ENCODE results near the gene ELMO1.

Gene ELMO1

DNA sequence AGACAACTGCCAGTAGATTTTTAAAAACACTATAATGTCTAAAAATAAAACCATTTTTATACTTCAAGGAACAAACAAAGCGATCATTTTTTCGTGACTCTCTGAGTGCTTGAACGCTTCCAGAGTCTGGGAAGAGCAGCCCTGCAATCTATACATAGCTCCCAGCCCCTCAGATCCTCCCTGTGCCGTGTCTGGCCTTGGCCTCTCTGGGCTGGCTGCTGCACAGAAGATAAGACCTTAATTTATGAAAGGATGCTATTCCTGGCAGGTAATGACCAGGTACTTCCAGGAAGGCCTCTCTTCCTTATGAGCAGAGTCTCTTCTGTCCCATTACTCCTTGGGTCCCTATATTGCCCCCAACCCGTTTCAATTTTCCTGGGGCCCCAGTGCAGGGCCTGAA, 523.5 kb downstream of the ELMO1 start:
- Histone ChIP-seq H3K27me3 (ENCODE audit: insufficient read depth, low read length) (no peaks in the 10 kb centered on the region), H3K4me3 (ENCODE audit: low read length) (no peak overlapping the region), H3K9me3 (ENCODE audit: low read length) (no peaks in the 10 kb centered on the region), H3K4me1 (ENCODE audit: insufficient read depth, low read length) (no peaks in the 10 kb centered on the region), H3K36me3 (ENCODE audit: insufficient read depth, low read length) (no peaks in the 10 kb centered on the region), H2AFZ (ENCODE audit: low read depth, low read length) (no peak overlapping the region)

DNA sequence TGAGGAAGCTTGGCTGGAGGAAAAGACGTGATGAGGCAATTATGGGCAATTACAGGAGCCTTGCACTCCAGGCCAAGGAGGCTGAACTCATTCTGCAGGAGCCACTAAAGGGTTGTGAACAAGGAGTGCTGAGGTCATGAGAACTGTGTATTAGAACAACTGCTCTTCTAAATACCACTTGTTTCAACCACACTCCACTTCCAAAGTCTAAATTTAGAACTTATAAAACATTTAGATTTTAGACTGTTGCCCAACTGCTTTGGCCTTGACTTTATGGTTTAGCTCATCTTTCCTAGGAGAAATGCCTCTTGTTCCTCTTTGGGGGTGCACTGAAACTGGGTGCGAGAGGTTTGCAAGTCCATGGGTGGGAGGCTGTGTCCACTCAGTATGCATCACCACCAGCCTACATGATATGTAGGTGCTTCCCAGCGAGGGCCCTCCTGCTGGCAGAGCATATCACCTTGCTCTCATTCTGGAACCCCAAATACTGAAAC, 524.7 kb downstream of the ELMO1 start:
- no peaks in the 10 kb centered on the region for H3K27me3 ChIP-seq (ENCODE audit: insufficient read depth, low read length)
- no peak overlapping the region for H2AFZ ChIP-seq (ENCODE audit: low read depth, low read length)
- no peaks in the 10 kb centered on the region for H3K36me3 ChIP-seq (ENCODE audit: insufficient read depth, low read length)
- H3K4me3 ChIP-seq (ENCODE audit: low read length): no peak overlapping the region
- H3K9me3 ChIP-seq (ENCODE audit: low read length): no peaks in the 10 kb centered on the region
- H3K4me1 ChIP-seq (ENCODE audit: insufficient read depth, low read length): no peaks in the 10 kb centered on the region

DNA sequence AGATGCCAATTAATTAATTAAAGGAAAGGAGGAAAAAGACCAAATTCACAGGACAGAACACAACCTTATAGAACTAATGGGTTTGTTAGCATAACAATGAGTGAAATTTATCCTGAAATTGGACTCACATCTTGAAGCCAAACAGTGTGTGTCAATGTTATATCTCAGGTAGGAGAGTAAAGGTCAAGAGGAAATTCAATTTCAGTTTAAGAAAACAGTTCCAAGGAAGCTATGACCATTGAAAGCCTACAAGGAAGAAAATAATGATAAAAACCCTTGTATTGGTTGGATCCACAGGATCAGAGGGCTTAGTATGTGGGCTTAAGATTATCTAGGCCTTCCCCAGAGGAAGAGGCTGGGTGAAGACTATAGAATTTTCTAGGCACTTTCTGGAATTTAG, 525.5 kb downstream of the ELMO1 start:
- no peaks in the 10 kb centered on the region for H3K9me3 ChIP-seq (ENCODE audit: low read length)
- no peaks in the 10 kb centered on the region for H3K4me1 ChIP-seq (ENCODE audit: insufficient read depth, low read length)
- H3K36me3 ChIP-seq (ENCODE audit: insufficient read depth, low read length): no peaks in the 10 kb centered on the region
- no peak overlapping the region for H2AFZ ChIP-seq (ENCODE audit: low read depth, low read length)
- no peak overlapping the region for H3K4me3 ChIP-seq (ENCODE audit: low read length)
- no peaks in the 10 kb centered on the region for H3K27me3 ChIP-seq (ENCODE audit: insufficient read depth, low read length)

DNA sequence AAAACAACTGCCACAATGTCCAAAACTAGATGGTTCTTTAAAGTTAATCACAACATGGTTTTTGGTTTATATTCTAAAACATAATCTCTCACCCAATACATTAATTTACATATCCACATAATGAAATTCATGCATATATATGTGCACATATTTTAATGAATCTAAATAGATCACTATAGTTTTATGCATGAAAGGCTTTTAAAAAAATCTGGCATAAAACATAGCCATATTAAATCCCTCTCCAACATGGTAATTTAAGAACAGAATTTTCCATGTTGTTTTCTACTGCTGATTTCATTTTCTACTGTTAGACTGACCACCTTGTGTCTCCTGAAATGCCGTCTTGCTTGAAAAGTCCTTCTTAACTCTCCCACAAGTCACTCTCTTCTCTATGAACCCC, 528.2 kb downstream of the ELMO1 start:
- H3K27me3 ChIP-seq (ENCODE audit: insufficient read depth, low read length): no peaks in the 10 kb centered on the region
- no peak overlapping the region for H3K4me3 ChIP-seq (ENCODE audit: low read length)
- H2AFZ ChIP-seq (ENCODE audit: low read depth, low read length): no peak overlapping the region
- H3K4me1 ChIP-seq (ENCODE audit: insufficient read depth, low read length): no peaks in the 10 kb centered on the region
- H3K9me3 ChIP-seq (ENCODE audit: low read length): no peaks in the 10 kb centered on the region
- no peaks in the 10 kb centered on the region for H3K36me3 ChIP-seq (ENCODE audit: insufficient read depth, low read length)

DNA sequence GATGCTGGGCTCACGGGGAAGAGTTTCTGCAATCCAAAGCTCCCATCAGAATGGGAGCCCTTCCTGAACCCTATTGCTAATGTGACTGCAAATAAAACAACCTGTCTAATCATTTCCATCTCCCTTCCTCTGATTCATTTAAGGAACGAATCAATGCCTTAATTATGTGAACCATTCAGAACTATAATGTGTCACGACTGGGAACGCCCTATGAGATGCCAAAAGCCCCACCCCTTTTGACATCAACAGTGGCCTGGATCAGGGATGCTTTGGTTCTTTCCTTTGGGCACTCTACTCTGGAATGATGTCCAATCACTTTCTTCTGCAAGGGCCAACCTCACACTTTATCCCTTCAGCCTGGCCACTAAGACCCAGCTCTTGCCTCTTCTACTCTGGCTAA, 528.9 kb downstream of the ELMO1 start:
- Histone ChIP-seq H3K27me3 (ENCODE audit: insufficient read depth, low read length) (no peaks in the 10 kb centered on the region), H3K36me3 (ENCODE audit: insufficient read depth, low read length) (no peaks in the 10 kb centered on the region), H3K4me1 (ENCODE audit: insufficient read depth, low read length) (no peaks in the 10 kb centered on the region), H3K4me3 (ENCODE audit: low read length) (no peak overlapping the region), H3K9me3 (ENCODE audit: low read length) (no peaks in the 10 kb centered on the region), H2AFZ (ENCODE audit: low read depth, low read length) (no peak overlapping the region)

DNA sequence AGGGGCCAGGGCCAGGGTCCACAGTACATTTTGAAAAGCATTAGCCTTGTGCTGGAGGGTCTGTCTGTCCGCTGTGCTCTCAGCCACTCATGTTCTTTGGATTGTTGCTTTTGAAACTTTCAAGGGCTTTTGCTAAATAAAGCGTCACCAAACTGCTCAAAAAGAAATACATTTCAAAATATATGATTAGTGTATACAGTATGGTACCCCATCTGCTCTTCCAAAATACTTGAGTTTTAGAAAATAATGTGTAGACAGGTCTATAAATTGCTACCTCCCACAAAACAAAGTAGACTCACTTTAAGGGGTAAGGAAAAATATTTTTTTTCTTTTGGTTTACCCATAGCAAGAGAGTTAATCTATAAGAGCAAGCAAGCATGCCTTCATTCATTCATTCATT, 530.1 kb downstream of the ELMO1 start:
- no peaks in the 10 kb centered on the region for H3K36me3 ChIP-seq (ENCODE audit: insufficient read depth, low read length)

DNA sequence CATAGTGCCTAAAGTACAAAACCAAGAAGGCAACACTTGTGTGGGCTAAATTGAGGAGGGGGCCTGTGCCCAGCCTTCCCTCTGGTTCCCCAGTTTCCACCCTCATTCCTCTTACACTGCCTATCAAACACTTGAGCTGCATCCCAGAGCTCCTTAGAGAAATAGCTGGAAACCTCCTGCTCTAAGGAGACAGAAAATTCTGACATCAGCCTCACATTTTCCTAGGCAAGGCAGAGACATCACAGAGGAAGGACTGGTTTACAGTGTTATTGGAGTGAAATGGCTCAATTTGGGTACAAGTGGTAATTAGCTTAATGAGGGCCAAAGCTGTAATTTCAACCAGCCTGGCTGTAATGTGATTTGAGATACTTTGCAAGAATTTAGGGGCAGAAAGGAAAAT, 532.0 kb downstream of the ELMO1 start:
- H3K36me3 ChIP-seq (ENCODE audit: insufficient read depth, low read length): no peaks in the 10 kb centered on the region
- no peaks in the 10 kb centered on the region for H3K27me3 ChIP-seq (ENCODE audit: insufficient read depth, low read length)
- no peaks in the 10 kb centered on the region for H3K9me3 ChIP-seq (ENCODE audit: low read length)
- H2AFZ ChIP-seq (ENCODE audit: low read depth, low read length): no peak overlapping the region
- no peak overlapping the region for H3K4me3 ChIP-seq (ENCODE audit: low read length)
- no peaks in the 10 kb centered on the region for H3K4me1 ChIP-seq (ENCODE audit: insufficient read depth, low read length)

More for the DNA sequence above, 530.1 kb downstream of the ELMO1 start:
- Histone ChIP-seq H3K9me3 (ENCODE audit: low read length) (no peaks in the 10 kb centered on the region), H3K4me3 (ENCODE audit: low read length) (no peak overlapping the region), H2AFZ (ENCODE audit: low read depth, low read length) (no peak overlapping the region), H3K27me3 (ENCODE audit: insufficient read depth, low read length) (no peaks in the 10 kb centered on the region), H3K4me1 (ENCODE audit: insufficient read depth, low read length) (no peaks in the 10 kb centered on the region)

DNA sequence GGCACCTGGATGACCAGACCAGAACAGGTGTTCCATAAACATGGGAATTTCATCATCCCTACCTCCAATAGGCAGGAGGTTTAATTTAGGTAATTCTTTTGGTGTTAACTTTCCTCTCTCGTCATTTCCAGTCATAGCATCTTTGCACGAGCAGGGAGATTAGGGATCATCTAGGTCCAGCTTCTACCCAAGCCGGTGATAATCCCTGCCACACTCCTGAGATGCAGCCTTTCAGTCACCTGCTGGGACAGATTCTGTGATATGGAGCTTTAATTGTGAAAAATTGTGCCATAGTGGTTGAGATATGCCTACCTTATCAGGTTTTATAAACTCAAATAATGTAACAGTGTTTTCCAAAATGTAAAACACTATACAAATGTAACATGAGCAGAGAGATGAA, 532.5 kb downstream of the ELMO1 start:
- Histone ChIP-seq H3K4me3 (ENCODE audit: low read length) (no peak overlapping the region), H2AFZ (ENCODE audit: low read depth, low read length) (no peak overlapping the region), H3K9me3 (ENCODE audit: low read length) (no peaks in the 10 kb centered on the region), H3K36me3 (ENCODE audit: insufficient read depth, low read length) (no peaks in the 10 kb centered on the region), H3K27me3 (ENCODE audit: insufficient read depth, low read length) (no peaks in the 10 kb centered on the region), H3K4me1 (ENCODE audit: insufficient read depth, low read length) (no peaks in the 10 kb centered on the region)

DNA sequence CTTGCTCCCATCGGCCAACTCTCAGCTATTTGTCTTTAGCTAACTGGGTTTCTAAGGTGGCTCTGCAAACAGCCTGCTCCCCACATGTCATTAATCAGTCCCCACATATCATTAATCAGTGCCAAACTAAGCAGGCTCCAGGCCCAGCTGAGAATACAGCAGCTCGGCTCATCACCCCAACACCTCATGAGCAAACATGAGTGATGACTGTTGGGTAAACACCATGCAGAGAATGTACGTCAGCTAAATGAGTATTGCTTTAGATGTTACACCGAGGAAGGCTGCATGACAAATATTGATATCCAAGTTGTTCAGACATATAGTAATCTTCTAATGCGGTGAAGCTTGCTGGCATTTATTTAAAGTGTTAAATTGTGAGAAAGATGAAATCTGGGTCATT, 536.9 kb downstream of the ELMO1 start:
- H3K4me3 ChIP-seq (ENCODE audit: low read length): no peak overlapping the region
- no peaks in the 10 kb centered on the region for H3K27me3 ChIP-seq (ENCODE audit: insufficient read depth, low read length)
- no peaks in the 10 kb centered on the region for H3K9me3 ChIP-seq (ENCODE audit: low read length)
- H2AFZ ChIP-seq (ENCODE audit: low read depth, low read length): no peak overlapping the region
- no peaks in the 10 kb centered on the region for H3K4me1 ChIP-seq (ENCODE audit: insufficient read depth, low read length)
- H3K36me3 ChIP-seq (ENCODE audit: insufficient read depth, low read length): no peaks in the 10 kb centered on the region

DNA sequence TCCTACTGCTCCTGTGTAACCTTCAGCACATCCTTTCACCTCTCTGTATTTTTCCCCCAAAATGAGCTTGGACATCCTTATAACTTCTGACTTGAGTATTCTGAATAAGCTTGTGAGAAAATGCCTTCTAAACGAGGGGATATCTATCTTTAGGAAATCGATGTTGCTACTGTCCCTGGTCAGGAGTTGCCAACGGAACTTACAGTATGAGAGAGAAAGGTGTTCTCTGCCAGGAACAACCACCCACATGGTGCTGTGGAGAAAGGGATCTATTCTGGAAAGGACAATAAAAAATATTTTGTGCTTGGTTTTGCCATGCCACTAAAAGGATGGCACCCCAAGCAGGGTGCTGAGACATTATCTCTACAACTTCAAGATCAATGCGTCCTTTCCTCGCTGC, 537.8 kb downstream of the ELMO1 start:
- Histone ChIP-seq H3K36me3 (ENCODE audit: insufficient read depth, low read length) (no peaks in the 10 kb centered on the region), H3K4me1 (ENCODE audit: insufficient read depth, low read length) (no peaks in the 10 kb centered on the region), H3K4me3 (ENCODE audit: low read length) (no peak overlapping the region), H2AFZ (ENCODE audit: low read depth, low read length) (no peak overlapping the region), H3K9me3 (ENCODE audit: low read length) (no peaks in the 10 kb centered on the region), H3K27me3 (ENCODE audit: insufficient read depth, low read length) (no peaks in the 10 kb centered on the region)

DNA sequence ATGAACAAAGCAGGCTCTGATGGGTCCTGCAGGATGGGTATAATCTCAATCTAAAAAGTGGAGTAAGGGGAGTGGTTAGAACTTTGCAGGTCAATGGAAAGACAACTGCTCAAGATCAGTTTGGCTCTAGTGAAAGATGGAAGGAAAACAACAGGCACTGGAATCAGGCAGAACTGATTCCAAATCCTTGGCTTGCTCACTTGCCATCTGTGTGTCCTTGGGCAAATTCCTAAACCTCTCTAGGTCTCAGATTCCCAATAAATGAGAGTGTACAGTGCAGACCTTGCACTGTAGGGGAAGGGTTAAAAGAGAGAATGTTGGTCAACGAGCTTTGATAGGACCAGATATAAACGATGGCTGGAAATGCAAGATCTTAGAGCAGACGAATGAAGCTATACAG, 538.3 kb downstream of the ELMO1 start:
- Histone ChIP-seq H3K4me1 (ENCODE audit: insufficient read depth, low read length) (no peaks in the 10 kb centered on the region), H2AFZ (ENCODE audit: low read depth, low read length) (no peak overlapping the region), H3K27me3 (ENCODE audit: insufficient read depth, low read length) (no peaks in the 10 kb centered on the region), H3K4me3 (ENCODE audit: low read length) (no peak overlapping the region), H3K36me3 (ENCODE audit: insufficient read depth, low read length) (no peaks in the 10 kb centered on the region), H3K9me3 (ENCODE audit: low read length) (no peaks in the 10 kb centered on the region)

DNA sequence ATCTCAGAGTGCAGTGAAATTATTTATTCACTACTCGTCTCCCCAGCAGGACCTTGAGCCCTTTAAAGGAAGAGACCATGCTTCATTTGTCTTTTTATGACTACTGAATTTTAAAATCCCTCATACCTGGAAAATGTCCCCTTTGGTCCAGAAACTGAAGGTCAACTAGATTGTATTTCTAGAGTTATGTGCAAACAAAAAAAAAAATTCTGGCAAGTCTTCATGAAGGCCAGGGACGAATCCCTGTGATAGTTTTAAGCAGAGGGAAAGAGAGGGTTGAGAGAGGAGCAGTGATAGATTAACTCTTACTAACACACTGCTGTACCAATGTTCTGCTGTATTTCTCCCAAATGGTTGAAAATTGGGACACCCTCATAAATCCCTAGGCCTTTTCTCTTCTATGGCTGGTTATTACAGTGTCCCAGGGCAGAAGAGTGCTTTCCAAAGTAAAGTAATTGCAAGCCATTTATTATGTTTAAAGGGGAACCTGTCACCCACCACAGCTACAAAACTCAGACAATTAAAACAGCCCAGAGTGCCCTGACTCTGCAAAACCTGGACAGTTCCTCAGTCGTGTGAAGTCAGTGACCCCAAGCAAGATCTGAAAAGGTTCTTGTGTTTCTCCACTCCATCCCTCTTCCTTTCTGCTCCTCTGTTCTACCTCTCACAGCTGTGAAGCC, 541.6 kb downstream of the ELMO1 start:
- Histone ChIP-seq H2AFZ (ENCODE audit: low read depth, low read length) (no peak overlapping the region), H3K4me3 (ENCODE audit: low read length) (no peak overlapping the region), H3K9me3 (ENCODE audit: low read length) (no peaks in the 10 kb centered on the region), H3K27me3 (ENCODE audit: insufficient read depth, low read length) (no peaks in the 10 kb centered on the region), H3K36me3 (ENCODE audit: insufficient read depth, low read length) (no peaks in the 10 kb centered on the region), H3K4me1 (ENCODE audit: insufficient read depth, low read length) (peaks cover 10% of the 10 kb centered on the region)

DNA sequence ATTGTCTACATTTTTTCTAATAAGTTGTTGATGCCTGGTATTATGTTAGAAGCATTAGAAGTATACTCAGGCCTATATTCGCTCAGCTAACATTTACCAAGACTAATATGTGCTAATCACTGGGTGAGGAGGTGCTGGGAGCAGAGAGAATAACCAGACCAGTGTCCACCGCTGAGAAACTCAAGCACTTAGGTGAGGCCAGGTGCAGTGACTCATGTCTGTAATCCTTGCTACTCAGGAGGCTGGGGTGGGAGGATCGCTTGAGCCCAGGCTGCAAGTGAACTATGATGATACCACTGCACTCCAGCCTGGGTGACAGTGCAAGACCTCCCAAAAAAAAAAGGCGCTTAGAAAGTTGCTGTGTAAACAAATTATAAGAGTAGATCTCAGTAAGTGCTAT, 542.2 kb downstream of the ELMO1 start:
- no peaks in the 10 kb centered on the region for H3K9me3 ChIP-seq (ENCODE audit: low read length)
- no peak overlapping the region for H2AFZ ChIP-seq (ENCODE audit: low read depth, low read length)
- no peaks in the 10 kb centered on the region for H3K27me3 ChIP-seq (ENCODE audit: insufficient read depth, low read length)
- H3K4me3 ChIP-seq (ENCODE audit: low read length): no peak overlapping the region
- peaks cover 10% of the 10 kb centered on the region for H3K4me1 ChIP-seq (ENCODE audit: insufficient read depth, low read length)
- H3K36me3 ChIP-seq (ENCODE audit: insufficient read depth, low read length): no peaks in the 10 kb centered on the region

DNA sequence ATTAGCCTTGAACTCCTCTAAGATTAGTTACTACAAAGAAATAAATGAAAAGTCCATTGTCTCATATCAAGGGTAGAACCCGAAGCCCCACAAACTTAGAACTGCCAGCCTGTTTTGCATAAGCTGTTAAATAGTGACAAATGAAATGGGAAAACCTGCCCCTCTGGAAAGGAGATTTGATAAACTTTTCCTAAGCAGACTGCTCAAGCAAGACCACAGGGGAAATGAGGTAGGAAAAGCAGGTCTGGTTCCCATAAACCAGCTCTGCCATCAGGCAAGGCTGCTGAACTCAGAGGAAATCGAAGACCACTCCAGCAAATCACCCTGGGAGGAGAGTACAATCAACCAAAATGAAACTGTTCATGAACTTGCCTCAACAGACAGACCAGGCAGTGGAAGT, 542.8 kb downstream of the ELMO1 start:
- no peaks in the 10 kb centered on the region for H3K36me3 ChIP-seq (ENCODE audit: insufficient read depth, low read length)
- H3K4me3 ChIP-seq (ENCODE audit: low read length): no peak overlapping the region

More for the DNA sequence above, 542.8 kb downstream of the ELMO1 start:
- Histone ChIP-seq H3K9me3 (ENCODE audit: low read length) (no peaks in the 10 kb centered on the region), H3K27me3 (ENCODE audit: insufficient read depth, low read length) (no peaks in the 10 kb centered on the region), H2AFZ (ENCODE audit: low read depth, low read length) (no peak overlapping the region), H3K4me1 (ENCODE audit: insufficient read depth, low read length) (peaks cover 10% of the 10 kb centered on the region)
